Neural cell (in vitro differentiated cells): Measurements from ENCODE around the gene PPP6R1. TPM values are rescaled to one million over a fixed set of nuclear protein-coding genes. Genes with fewer than 3 reads are reported as not detected.

Source experiments
- H2AFZ ChIP-seq: fragments of 200-600, 300-800 bp; sonication (generic), shearing (Covaris generic); 2 replicates; pipeline ENCODE4 v1.6.0; 2014; ENCODE audit warnings: low read depth, mild to moderate bottlenecking, antibody characterized with exemption, low read length, moderate library complexity
- H3F3A ChIP-seq: fragments of 200-600 bp; shearing (Covaris generic); 2 replicates; pipeline ENCODE4 v1.6.1; 2016; ENCODE audit warnings: mild to moderate bottlenecking, moderate library complexity, mixed read lengths, antibody characterized with exemption, low read length; ENCODE audit not compliant: insufficient read depth, poor library complexity, severe bottlenecking
- H3K27ac ChIP-seq: fragments of 200-600, 300-800 bp; sonication (generic), shearing (Covaris generic); 2 replicates; pipeline ENCODE4 v1.5.1; 2014; ENCODE audit warnings: mild to moderate bottlenecking, low read length, moderate library complexity
- H3K27me3 ChIP-seq: fragments of 300-800, 200-600 bp; sonication (generic), shearing (Covaris generic); 2 replicates; pipeline ENCODE4 v1.6.0; 2014; ENCODE audit warnings: mild to moderate bottlenecking, low read depth, low read length, moderate library complexity; ENCODE audit not compliant: insufficient read depth
- H3K36me3 ChIP-seq: fragments of 300-800, 200-600 bp; sonication (generic), shearing (Covaris generic); 2 replicates; pipeline ENCODE4 v1.5.1; 2014; ENCODE audit warnings: mild to moderate bottlenecking, antibody characterized with exemption, low read length, moderate library complexity; ENCODE audit not compliant: insufficient read depth
- H3K4me2 ChIP-seq: fragments of 300-800, 200-600 bp; sonication (generic), shearing (Covaris generic); 2 replicates; pipeline ENCODE4 v1.6.0; 2014; ENCODE audit warnings: mild to moderate bottlenecking, low read length
- H3K4me3 ChIP-seq: fragments of 300-800, 200-600 bp; sonication (generic), shearing (Covaris generic); 2 replicates; pipeline ENCODE4 v1.5.1; 2014; ENCODE audit warnings: mild to moderate bottlenecking, low read length, moderate library complexity
- H3K79me2 ChIP-seq: fragments of 200-600 bp; shearing (Covaris generic); replicated peaks from 2 replicates; pipeline ENCODE4 v1.6.0; 2014; ENCODE audit warnings: mild to moderate bottlenecking, low read length, moderate library complexity; ENCODE audit not compliant: insufficient read depth
- H3K9ac ChIP-seq: fragments of 300-800, 200-600 bp; sonication (generic), shearing (Covaris generic); 2 replicates; pipeline ENCODE4 v1.6.1; 2016; ENCODE audit warnings: mild to moderate bottlenecking, low read length, mixed read lengths
- H3K9me2 ChIP-seq: fragments of 200-600 bp; shearing (Covaris generic); 2 replicates; pipeline ENCODE4 v1.6.1; 2016; ENCODE audit warnings: mild to moderate bottlenecking, low read length, mixed read lengths; ENCODE audit not compliant: insufficient read depth
- H3K9me3 ChIP-seq: fragments of 200-600, 300-800 bp; sonication (generic), shearing (Covaris generic); 2 replicates; pipeline ENCODE4 v1.6.1; 2016; ENCODE audit warnings: mild to moderate bottlenecking, mixed run types, low read length, moderate library complexity, mixed read lengths
- H4K20me1 ChIP-seq: fragments of 200-600 bp; shearing (Covaris generic); 2 replicates; pipeline ENCODE4 v1.6.1; 2016; ENCODE audit warnings: mild to moderate bottlenecking, mixed run types; ENCODE audit not compliant: insufficient read depth
- EP300 ChIP-seq: fragments of 450-650 bp; conservative IDR thresholded peaks from 2 replicates; pipeline ENCODE4 v1.6.1; 2014; ENCODE audit warnings: antibody characterized with exemption, mild to moderate bottlenecking, moderate library complexity; ENCODE audit not compliant: poor library complexity, severe bottlenecking
- EZH2 ChIP-seq: fragments of 200-600, 300-800 bp; shearing (Covaris generic), sonication (generic); IDR thresholded peaks from 2 replicates; pipeline ENCODE4 v1.6.1; 2014; ENCODE audit warnings: antibody characterized with exemption, low read length, borderline replicate concordance, mild to moderate bottlenecking; ENCODE audit not compliant: insufficient read depth, poor library complexity, severe bottlenecking
- MXI1 ChIP-seq: fragments of 450-650 bp; conservative IDR thresholded peaks from 2 replicates; pipeline ENCODE4 v1.6.1; 2014; ENCODE audit warnings: antibody characterized with exemption, mild to moderate bottlenecking; ENCODE audit not compliant: poor library complexity, severe bottlenecking
- POLR2AphosphoS5 ChIP-seq: IDR thresholded peaks from 2 replicates; pipeline ENCODE4 v1.6.1; 2012
- RAD21 ChIP-seq: fragments of 450-650 bp; conservative IDR thresholded peaks from 2 replicates; pipeline ENCODE4 v1.6.1; 2014; ENCODE audit warnings: antibody characterized with exemption, mild to moderate bottlenecking, moderate library complexity
- SMC3 ChIP-seq: fragments of 450-650 bp; conservative IDR thresholded peaks from 2 replicates; pipeline ENCODE4 v1.6.1; 2014; ENCODE audit warnings: antibody characterized with exemption, mild to moderate bottlenecking, moderate library complexity; ENCODE audit not compliant: poor library complexity
- TAF1 ChIP-seq: IDR thresholded peaks from 2 replicates; pipeline ENCODE4 v1.6.1; 2012; ENCODE audit warnings: low read depth
- polyA plus RNA-seq: library from polyadenylated mRNA; depleted of rRNA; stranded (reverse); fragments of >200 nt; gene quantifications from 2 replicates; pipeline ENCODE4 v1.2.3, GENCODE V29; 2014
- TF ChIP-seq, protein P1 (sequence below): fragments of 450-650 bp; IDR thresholded peaks from 2 replicates; pipeline ENCODE4 v1.5.1; 2014; ENCODE audit warnings: antibody characterized with exemption, mild to moderate bottlenecking, moderate library complexity; ENCODE audit not compliant: poor library complexity, severe bottlenecking
- TF ChIP-seq, protein P2 (sequence below): IDR thresholded peaks from 2 replicates; pipeline ENCODE4 v1.6.1; 2012; ENCODE audit warnings: borderline replicate concordance

The PPP6R1 gene
- polyA plus RNA-seq, 1 donor from 2014 or later: 20.0 TPM

DNA sequence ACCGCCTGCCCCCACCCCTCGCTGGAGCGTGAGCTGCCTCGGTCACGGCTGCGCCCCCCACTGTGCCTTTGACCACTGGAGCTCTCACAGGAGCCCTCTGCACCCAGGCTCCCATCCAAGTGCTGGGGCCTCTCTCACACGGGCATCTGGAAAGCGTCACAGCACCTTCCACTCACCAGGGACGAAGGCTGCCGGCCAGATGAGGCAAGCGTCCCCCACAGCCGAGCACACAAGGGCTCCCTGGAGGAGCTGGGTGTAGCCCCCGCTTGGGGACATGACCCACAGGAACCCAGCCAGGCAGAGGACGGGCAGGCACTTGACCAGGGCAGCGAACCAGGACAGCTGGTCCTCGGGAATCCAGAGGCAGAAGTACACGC, 30.8 kb downstream of the PPP6R1 start:
- H3K4me3 ChIP-seq: no peak overlapping the region
- H3K79me2 ChIP-seq: no peaks in the 10 kb centered on the region
- H3K4me2 ChIP-seq: no peak overlapping the region
- no peak overlapping the region for H3K9ac ChIP-seq
- no peaks in the 10 kb centered on the region for H3K27me3 ChIP-seq
- no peaks in the 10 kb centered on the region for H3K9me3 ChIP-seq
- H3F3A ChIP-seq: no peaks in the 10 kb centered on the region
- H3K36me3 ChIP-seq: no peaks in the 10 kb centered on the region
- no peak overlapping the region for H2AFZ ChIP-seq
- H3K9me2 ChIP-seq: no peaks in the 10 kb centered on the region
- H4K20me1 ChIP-seq: no peaks in the 10 kb centered on the region
- no peak for TF ChIP-seq TAF1
- TF ChIP-seq SMC3: no peak
- no peak for TF ChIP-seq MXI1
- TF ChIP-seq EP300: no peak
- TF ChIP-seq, protein P1, sequence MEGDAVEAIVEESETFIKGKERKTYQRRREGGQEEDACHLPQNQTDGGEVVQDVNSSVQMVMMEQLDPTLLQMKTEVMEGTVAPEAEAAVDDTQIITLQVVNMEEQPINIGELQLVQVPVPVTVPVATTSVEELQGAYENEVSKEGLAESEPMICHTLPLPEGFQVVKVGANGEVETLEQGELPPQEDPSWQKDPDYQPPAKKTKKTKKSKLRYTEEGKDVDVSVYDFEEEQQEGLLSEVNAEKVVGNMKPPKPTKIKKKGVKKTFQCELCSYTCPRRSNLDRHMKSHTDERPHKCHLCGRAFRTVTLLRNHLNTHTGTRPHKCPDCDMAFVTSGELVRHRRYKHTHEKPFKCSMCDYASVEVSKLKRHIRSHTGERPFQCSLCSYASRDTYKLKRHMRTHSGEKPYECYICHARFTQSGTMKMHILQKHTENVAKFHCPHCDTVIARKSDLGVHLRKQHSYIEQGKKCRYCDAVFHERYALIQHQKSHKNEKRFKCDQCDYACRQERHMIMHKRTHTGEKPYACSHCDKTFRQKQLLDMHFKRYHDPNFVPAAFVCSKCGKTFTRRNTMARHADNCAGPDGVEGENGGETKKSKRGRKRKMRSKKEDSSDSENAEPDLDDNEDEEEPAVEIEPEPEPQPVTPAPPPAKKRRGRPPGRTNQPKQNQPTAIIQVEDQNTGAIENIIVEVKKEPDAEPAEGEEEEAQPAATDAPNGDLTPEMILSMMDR: no peak
- TF ChIP-seq, protein P2, sequence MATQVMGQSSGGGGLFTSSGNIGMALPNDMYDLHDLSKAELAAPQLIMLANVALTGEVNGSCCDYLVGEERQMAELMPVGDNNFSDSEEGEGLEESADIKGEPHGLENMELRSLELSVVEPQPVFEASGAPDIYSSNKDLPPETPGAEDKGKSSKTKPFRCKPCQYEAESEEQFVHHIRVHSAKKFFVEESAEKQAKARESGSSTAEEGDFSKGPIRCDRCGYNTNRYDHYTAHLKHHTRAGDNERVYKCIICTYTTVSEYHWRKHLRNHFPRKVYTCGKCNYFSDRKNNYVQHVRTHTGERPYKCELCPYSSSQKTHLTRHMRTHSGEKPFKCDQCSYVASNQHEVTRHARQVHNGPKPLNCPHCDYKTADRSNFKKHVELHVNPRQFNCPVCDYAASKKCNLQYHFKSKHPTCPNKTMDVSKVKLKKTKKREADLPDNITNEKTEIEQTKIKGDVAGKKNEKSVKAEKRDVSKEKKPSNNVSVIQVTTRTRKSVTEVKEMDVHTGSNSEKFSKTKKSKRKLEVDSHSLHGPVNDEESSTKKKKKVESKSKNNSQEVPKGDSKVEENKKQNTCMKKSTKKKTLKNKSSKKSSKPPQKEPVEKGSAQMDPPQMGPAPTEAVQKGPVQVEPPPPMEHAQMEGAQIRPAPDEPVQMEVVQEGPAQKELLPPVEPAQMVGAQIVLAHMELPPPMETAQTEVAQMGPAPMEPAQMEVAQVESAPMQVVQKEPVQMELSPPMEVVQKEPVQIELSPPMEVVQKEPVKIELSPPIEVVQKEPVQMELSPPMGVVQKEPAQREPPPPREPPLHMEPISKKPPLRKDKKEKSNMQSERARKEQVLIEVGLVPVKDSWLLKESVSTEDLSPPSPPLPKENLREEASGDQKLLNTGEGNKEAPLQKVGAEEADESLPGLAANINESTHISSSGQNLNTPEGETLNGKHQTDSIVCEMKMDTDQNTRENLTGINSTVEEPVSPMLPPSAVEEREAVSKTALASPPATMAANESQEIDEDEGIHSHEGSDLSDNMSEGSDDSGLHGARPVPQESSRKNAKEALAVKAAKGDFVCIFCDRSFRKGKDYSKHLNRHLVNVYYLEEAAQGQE: no peak
- TF ChIP-seq RAD21: no peak
- no peak for TF ChIP-seq POLR2AphosphoS5
- TF ChIP-seq EZH2: no peak
- no peak overlapping the region for H3K27ac ChIP-seq

DNA sequence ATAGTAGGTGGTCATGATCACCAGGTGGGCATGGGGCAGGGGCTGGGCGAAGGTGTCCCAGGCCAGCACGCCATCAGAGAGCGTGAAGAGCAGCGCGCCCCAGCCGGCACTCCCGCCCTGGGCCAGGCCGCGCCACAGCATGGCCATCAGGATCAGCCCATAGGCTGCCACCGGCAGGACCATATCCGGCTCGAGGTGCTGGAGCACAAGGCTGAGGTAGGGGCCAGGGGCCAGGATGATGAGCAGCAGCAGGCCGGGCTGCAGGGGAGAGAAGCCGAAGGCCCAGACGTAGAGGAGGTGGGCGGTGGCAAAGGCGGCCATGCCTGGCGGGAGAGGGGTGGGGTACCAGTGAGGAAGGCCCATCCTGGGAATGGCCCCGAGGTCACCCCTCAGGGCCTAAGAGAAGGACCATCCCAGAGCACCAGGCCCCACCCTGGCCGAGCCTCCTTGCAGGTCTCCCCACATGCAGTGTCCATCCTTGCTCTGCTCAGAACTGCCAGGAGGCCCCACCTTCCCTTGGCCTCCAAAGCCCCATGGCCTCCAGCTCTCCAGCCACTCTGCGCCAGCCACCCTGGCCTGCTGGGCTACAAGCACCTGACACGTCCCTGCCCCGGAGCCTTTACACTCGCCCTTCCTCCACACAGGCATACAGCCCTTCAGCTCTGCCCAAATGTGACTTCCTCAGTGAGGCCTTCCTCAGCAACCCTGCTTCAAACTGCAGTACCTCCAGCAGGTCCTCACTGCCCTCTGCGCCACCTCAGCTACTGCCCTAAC, 31.4 kb downstream of the PPP6R1 start:
- Histone ChIP-seq H3K36me3 (no peaks in the 10 kb centered on the region), H3K9ac (no peak overlapping the region), H3K9me3 (no peaks in the 10 kb centered on the region), H3F3A (no peaks in the 10 kb centered on the region), H3K27me3 (no peaks in the 10 kb centered on the region), H3K9me2 (no peaks in the 10 kb centered on the region), H3K27ac (no peak overlapping the region), H4K20me1 (no peaks in the 10 kb centered on the region), H3K4me3 (no peak overlapping the region), H3K4me2 (no peak overlapping the region), H2AFZ (no peak overlapping the region), H3K79me2 (no peaks in the 10 kb centered on the region)
- TF ChIP-seq, protein P2: no peak
- TF ChIP-seq EZH2 (no peak), TAF1 (no peak), POLR2AphosphoS5 (no peak)
